Measurements from ENCODE around the gene ADGRD2. TPM values are rescaled to one million over a fixed set of nuclear protein-coding genes. Genes with fewer than 3 reads are reported as not detected.

Gene ADGRD2
- total and polyA plus RNA-seq, 2 donors from 2014 or later: not detected

GRCh38 chr9:124507880-124508423 is 57.7 kb downstream of the ADGRD2 start:
- H3K4me3 ChIP-seq (ENCODE audit: low read length in 3 of 3): no peak overlapping the region
- no peak overlapping the region for H3K27ac ChIP-seq (ENCODE audit: low read depth in 2 of 2, low read length in 2 of 2)
- no peak overlapping the region for H3K9ac ChIP-seq (ENCODE audit: low read length in 3 of 3)
- DNase-seq (no peak), FAIRE-seq (no peak)
- no peaks in the 10 kb centered on the region for H3K36me3 ChIP-seq (ENCODE audit: control insufficient read depth in 2 of 3, insufficient read depth in 3 of 3, low read length in 3 of 3)
- H3K9me3 ChIP-seq (ENCODE audit: control insufficient read depth in 2 of 3, insufficient read depth in 1 of 3, low read length in 3 of 3): no peaks in the 10 kb centered on the region
- no peaks in the 10 kb centered on the region for H3K4me1 ChIP-seq (ENCODE audit: control insufficient read depth in 2 of 3, insufficient read depth in 2 of 3, low read depth in 1 of 3, low read length in 3 of 3)
- intact Hi-C loops (cut with DNase I): no loop called here
- TF ChIP-seq CTCF (IDR thresholded peaks at IDR 0.05; ENCODE audit: borderline replicate concordance, extremely low read depth, insufficient read depth): no peak
- peaks cover 12% of the 10 kb centered on the region for H3K27me3 ChIP-seq (ENCODE audit: control insufficient read depth, insufficient read depth, low read length)

GRCh38 chr9:124510650-124511425 is 60.6 kb downstream of the ADGRD2 start:
- no peak overlapping the region for H3K4me3 ChIP-seq (ENCODE audit: low read length in 3 of 3)
- no peaks in the 10 kb centered on the region for H3K4me1 ChIP-seq (ENCODE audit: control insufficient read depth in 2 of 3, insufficient read depth in 2 of 3, low read depth in 1 of 3, low read length in 3 of 3)
- DNase-seq (no peak), FAIRE-seq (no peak)
- no peaks in the 10 kb centered on the region for H3K36me3 ChIP-seq (ENCODE audit: control insufficient read depth in 2 of 3, insufficient read depth in 3 of 3, low read length in 3 of 3)
- no peaks in the 10 kb centered on the region for H3K27me3 ChIP-seq (ENCODE audit: control insufficient read depth, insufficient read depth, low read length)
- H3K27ac ChIP-seq (ENCODE audit: low read depth in 2 of 2, low read length in 2 of 2): no peak overlapping the region
- intact Hi-C loops (cut with DNase I): no loop called here
- no peak for TF ChIP-seq CTCF (IDR thresholded peaks at IDR 0.05; ENCODE audit: borderline replicate concordance, extremely low read depth, insufficient read depth)
- no peak overlapping the region for H3K9ac ChIP-seq (ENCODE audit: low read length in 3 of 3)
- H3K9me3 ChIP-seq (ENCODE audit: control insufficient read depth in 2 of 3, insufficient read depth in 1 of 3, low read length in 3 of 3): no peaks in the 10 kb centered on the region

- Histone ChIP-seq H3K27ac (ENCODE audit: low read depth in 2 of 2, low read length in 2 of 2) (no peak overlapping the region), H3K4me1 (ENCODE audit: control insufficient read depth in 2 of 3, insufficient read depth in 2 of 3, low read depth in 1 of 3, low read length in 3 of 3) (no peaks in the 10 kb centered on the region), H3K9ac (ENCODE audit: low read length in 3 of 3) (no peak overlapping the region), H3K9me3 (ENCODE audit: control insufficient read depth in 2 of 3, insufficient read depth in 1 of 3, low read length in 3 of 3) (no peaks in the 10 kb centered on the region), H3K27me3 (ENCODE audit: control insufficient read depth, insufficient read depth, low read length) (no peaks in the 10 kb centered on the region), H3K4me3 (ENCODE audit: low read length in 3 of 3) (no peak overlapping the region), H3K36me3 (ENCODE audit: control insufficient read depth in 2 of 3, insufficient read depth in 3 of 3, low read length in 3 of 3) (no peaks in the 10 kb centered on the region)
- peak in 1 of 5 donors; percentile 59 for DNase-seq
- TF ChIP-seq CTCF (IDR thresholded peaks at IDR 0.05; ENCODE audit: borderline replicate concordance, extremely low read depth, insufficient read depth): no peak
- intact Hi-C loops (cut with DNase I): no loop called here
- no peak for FAIRE-seq
Measured at GRCh38 chr9:124511426-124511840, 61.2 kb downstream of the ADGRD2 start.

Measured in kidney (tissue), 14 donors.